Prostate gland (tissue), 2 donors: ENCODE measurements around the gene MIOS.
"Not testable (repeated sequence)": the region's sequence is repeated elsewhere in the genome, so short reads cannot be mapped to it uniquely, and the experiment has no call there.

ENCODE experiments used
- POLR2A ChIP-seq: fragments of 450-650 bp; IDR thresholded peaks from one replicate; pipeline ENCODE4 v1.6.1; 2016; ENCODE audit warnings: antibody characterized with exemption, mild to moderate bottlenecking
- POLR2AphosphoS5 ChIP-seq: sonication (generic); formaldehyde crosslinking; IDR thresholded peaks from one replicate; pipeline ENCODE4 v1.6.1; 2017; ENCODE audit warnings: antibody characterized with exemption
- TF ChIP-seq, protein P1 (sequence below), 4 experiments: fragments of 200-600 bp in 2 of 4; fragments of 450-650 bp in 2 of 4; sonication (generic) in 2 of 4; IDR thresholded peaks; 1 replicate in 3 of 4; 2 replicates in 1 of 4; pipeline ENCODE4 v1.5.1; 2016 to 2019; ENCODE audit warnings: antibody characterized with exemption in 4 of 4, mild to moderate bottlenecking in 2 of 4, moderate library complexity in 2 of 4

DNA sequence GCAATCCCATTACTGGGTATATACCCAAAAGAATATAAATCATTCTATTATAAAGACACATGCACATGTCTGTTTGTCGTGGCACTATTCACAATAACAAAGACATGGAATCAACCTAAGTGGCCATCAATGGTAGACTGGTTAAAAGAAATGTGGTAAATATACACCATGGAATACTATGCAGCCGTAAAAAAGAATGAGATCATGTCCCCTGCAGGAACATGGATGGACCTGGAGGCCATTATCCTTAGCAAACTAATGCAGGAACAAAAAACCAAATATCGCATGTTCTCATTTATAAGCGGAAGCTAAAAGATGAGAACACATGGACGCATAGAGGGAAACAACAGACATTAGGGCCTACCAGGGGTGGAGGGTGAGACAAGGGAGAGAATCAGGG, 5.1 kb upstream of the MIOS start:
- TF ChIP-seq, protein P1, sequence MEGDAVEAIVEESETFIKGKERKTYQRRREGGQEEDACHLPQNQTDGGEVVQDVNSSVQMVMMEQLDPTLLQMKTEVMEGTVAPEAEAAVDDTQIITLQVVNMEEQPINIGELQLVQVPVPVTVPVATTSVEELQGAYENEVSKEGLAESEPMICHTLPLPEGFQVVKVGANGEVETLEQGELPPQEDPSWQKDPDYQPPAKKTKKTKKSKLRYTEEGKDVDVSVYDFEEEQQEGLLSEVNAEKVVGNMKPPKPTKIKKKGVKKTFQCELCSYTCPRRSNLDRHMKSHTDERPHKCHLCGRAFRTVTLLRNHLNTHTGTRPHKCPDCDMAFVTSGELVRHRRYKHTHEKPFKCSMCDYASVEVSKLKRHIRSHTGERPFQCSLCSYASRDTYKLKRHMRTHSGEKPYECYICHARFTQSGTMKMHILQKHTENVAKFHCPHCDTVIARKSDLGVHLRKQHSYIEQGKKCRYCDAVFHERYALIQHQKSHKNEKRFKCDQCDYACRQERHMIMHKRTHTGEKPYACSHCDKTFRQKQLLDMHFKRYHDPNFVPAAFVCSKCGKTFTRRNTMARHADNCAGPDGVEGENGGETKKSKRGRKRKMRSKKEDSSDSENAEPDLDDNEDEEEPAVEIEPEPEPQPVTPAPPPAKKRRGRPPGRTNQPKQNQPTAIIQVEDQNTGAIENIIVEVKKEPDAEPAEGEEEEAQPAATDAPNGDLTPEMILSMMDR (IDR thresholded peaks at IDR 0.05) = not testable (repeated sequence)
- TF ChIP-seq POLR2AphosphoS5, POLR2A: not testable (repeated sequence)
